22Rv1 (cell line): ENCODE measurements around the gene SH3GL1.

ENCODE experiments used
- CTCF ChIP-seq: fragments of 450-650 bp; IDR thresholded peaks from 2 replicates; pipeline ENCODE4 v1.5.1; 2017; ENCODE audit warnings: mild to moderate bottlenecking
- ZFX ChIP-seq: fragments of 450-650 bp; IDR thresholded peaks from 2 replicates; pipeline ENCODE4 v1.6.1; 2017; ENCODE audit warnings: antibody characterized with exemption, borderline replicate concordance

GRCh38 chr19:4390017-4390566 lies 10.3 kb downstream of the SH3GL1 start:
- TF ChIP-seq CTCF (no peak), ZFX (no peak)
